HG03097 (cell line): Measurements from ENCODE around the gene DNAH9.
"Not testable (repeated sequence)": the region's sequence is repeated elsewhere in the genome, so short reads cannot be mapped to it uniquely, and the experiment has no call there.

ENCODE experiments used
- ATAC-seq: cut with Tn5 transposase; IDR thresholded peaks from one replicate; pipeline ENCODE4 v1.9.1; 2021; ENCODE audit not compliant: unreplicated experiment, low FRiP score

The DNAH9 gene

GRCh38 chr17:11896199-11896598 lies 297.9 kb downstream of the DNAH9 start:
- ATAC-seq = no peak

DNA sequence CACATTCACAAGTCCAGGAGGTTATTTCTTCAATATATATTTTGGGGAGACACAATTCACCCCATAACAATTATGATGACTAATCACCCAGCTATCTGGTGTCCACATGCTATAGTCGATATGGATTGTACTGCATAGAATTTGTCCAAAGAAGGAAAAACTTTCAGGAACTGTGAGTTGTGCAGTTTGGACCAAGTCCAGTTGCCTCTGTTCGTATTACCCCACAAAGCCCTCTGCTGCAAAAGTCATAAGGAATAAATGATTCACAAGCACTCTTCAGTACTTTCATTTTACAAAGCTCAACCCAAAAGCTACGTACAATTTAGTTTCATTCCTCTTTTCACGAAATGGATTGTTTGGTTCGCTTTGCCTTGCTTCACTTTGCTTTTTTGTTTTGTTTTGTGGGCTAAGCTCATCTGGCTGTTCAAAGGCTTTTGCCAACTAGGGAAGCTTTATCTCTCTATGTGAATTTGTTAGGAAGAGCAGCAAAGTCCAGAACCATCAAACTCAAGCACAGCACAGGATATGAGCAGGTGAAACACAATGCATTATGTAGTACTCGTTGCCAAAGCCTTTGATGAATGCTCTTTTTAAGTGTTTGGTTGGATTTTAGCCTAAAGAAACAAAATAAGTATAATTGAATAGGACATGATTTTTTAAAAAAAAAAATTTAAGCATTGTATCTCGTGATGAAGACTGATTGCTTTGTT lies 300.4 kb downstream of the DNAH9 start:
- no peak for ATAC-seq

DNA sequence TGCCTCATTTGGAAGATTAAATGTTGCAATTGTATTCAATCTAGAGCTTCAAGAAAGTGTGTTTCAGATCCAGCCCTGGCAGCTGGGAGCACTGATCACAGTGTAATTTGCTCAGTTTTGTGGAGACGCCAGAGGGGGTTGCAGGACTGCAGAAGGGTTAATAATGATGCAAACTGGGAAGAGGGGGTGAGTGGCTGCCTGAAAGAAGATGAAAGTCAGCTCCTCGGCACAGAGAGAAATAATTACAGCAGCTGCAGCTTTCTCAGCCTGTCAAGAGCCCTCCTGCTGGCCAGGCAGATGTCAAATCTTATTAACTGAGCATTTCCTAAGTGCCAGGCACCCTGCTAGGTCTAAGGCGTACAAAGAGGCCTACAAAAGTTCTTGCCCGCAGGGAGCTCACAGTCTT lies 301.3 kb downstream of the DNAH9 start:
- ATAC-seq = no peak

DNA sequence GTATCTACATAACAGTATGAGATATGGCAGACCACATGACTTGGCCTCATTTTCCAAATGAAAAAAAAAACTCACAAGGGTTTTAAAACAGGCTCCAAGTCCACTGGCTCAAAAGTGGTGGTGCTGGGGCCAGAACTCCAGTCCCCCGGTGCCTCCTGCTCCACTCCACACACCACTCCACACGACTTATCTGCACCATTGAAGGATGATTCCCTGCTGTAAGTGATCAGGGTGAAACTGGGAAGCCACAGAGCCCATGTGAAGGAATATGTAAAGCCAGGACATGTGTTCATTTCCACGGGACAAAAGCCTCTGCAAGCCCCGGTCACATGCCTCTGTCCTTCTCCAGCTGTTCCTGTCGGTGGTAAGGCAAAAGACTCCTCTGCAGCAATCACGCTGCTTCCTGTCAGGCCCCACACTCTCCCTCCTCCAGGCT lies 301.8 kb downstream of the DNAH9 start:
- no peak for ATAC-seq

- ATAC-seq = no peak
Measured at GRCh38 chr17:11900655-11901054, 302.4 kb downstream of the DNAH9 start.

GRCh38 chr17:11901931-11902330 lies 303.7 kb downstream of the DNAH9 start:
- no peak for ATAC-seq

GRCh38 chr17:11908711-11909146 lies 310.5 kb downstream of the DNAH9 start:
- no peak for ATAC-seq

DNA sequence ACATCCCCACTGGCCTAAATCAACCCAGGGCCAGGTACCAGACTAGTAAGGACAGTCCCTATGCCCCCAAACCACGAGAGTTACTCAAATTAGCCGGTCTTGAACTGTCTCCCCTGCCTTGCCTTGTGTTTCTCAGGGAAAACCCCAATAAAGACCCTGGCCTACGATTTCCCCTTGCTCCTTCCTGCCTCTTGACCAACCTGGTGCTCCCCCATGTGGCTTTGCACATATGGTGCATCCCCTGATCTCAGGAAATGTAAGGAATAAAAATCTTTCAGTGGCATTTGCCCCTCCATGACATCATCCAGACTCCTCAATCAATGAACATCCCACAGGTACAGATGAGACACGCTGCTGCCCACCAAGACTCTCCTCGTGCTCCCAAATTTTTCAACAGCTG lies 311.1 kb downstream of the DNAH9 start:
- no peak for ATAC-seq

GRCh38 chr17:11916091-11916490 lies 317.8 kb downstream of the DNAH9 start:
- ATAC-seq = no peak

DNA sequence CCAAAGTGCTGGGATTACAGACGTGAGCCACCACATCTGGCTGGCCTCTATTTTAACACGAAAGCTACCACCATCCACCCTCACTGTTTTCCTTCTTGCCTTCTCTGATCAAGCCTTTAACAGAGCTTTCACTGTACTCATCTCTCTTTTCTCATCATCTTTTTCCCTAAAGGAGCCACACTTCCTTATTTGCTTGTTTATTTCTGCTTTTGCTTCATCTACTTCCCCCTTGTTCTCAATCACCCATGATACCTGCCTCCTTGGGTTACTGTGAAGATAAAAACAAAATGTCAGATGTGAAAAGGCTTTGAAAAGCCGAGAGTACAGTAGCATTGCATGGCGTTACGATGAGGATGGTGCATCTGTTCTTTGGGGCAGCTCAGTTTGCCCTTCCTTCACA lies 319.1 kb downstream of the DNAH9 start:
- no peak for ATAC-seq

- ATAC-seq = no peak
Measured at GRCh38 chr17:11921296-11921695, 323.0 kb downstream of the DNAH9 start.

DNA sequence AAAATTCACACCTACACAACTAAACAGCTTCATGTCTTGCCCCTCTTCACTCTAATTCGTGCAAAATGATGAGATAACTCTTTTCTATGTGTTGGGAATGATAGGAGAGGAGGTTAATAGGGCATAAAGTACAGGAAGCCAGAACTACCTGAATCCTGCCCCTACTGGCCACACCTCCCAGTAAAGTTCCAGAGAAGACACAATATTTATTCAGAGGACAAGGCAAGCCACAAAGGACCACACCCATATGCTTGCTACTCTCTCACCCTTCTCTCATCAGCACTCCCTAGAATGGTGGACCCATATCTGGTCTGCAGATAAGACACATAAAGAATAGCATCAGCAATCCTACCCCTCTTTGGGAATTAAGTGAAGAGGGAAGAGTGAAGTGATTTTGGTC lies 324.4 kb downstream of the DNAH9 start:
- no peak for ATAC-seq

DNA sequence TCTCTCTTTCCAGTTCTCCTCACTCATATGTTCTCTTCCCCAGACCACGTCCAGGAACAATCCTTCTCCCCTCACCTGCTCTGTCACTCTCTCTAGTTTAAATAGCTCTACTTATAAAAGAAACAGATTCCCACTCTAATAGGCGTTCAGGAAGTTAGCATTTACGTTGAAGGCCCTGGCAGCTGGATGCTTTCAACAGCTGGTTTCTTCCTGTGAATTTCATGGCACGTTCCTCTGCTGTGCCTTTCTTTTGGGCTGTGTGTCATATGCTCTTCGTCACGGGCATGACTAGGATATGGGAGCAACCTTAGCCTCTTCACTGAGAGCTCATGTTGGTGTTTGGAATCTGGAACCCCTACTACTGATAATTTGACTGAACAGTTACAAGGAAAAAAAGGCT lies 325.8 kb downstream of the DNAH9 start:
- no peak for ATAC-seq

- no peak for ATAC-seq
Measured at GRCh38 chr17:11925262-11926021, 327.2 kb downstream of the DNAH9 start.

DNA sequence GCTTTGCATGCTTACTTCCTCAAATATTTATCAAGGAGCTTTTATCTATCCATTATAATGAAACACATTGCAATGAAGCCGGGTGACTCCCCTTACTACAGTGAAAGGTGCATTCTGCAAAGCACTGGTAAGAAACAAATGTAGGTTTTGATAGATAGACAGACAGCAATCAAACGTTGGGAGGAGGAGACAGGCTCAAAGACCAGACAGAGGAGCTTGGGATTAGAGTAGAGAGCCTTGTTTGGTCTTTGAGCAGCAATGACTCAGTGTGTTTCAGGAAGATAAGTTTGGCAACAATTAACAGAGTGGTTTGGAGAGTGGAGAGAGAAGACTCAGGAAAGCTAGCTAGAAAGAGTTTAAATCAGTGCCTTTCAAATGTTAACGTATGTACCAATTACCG lies 330.2 kb downstream of the DNAH9 start:
- no peak for ATAC-seq

DNA sequence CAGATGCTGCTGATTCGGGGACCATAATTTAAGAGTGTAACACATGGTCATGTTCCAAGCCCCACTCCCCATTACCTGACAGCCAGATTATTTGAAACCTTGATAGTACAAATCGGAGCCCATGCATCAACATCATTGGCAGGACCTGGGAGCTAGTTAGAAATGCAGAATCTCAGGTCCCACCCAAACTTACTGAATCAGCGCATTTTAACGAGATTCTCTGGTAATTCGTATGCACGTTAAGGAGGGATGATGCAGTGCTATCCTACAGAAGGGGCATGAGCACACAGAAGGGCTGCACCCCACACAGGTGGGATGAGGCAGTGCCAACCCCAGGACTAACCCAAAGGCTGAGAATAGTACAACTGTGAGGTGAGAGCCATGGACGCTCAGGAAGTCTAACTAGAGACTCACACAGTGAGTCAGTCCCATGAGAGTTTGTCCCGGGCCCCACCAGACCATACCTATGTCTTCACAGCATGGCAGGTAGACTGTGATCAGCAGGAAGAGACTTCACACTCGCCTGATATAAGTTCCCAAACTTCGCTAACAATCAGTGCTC lies 334.1 kb downstream of the DNAH9 start:
- no peak for ATAC-seq

- no peak for ATAC-seq
Measured at GRCh38 chr17:11935734-11936406, 337.6 kb downstream of the DNAH9 start.

GRCh38 chr17:11940904-11941303 lies 342.6 kb downstream of the DNAH9 start:
- no peak for ATAC-seq

DNA sequence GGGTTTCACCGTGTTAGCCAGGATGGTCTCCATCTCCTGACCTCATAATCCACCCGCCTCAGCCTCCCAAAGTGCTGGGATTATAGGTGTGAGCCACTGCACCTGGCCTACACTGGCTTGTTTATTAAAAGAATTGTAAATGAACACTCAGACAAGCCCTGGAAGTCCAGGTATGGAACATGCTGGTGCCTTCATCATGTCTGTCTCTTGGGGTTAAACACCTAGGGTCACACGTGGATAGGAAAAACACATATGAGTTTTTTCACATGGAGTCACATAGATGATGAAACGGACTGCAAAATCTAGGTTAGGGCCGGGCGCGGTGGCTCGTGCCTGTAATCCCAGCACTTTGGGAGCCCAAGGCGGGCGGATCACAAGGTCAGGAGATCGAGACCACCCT lies 344.8 kb downstream of the DNAH9 start:
- not testable (repeated sequence) for ATAC-seq

DNA sequence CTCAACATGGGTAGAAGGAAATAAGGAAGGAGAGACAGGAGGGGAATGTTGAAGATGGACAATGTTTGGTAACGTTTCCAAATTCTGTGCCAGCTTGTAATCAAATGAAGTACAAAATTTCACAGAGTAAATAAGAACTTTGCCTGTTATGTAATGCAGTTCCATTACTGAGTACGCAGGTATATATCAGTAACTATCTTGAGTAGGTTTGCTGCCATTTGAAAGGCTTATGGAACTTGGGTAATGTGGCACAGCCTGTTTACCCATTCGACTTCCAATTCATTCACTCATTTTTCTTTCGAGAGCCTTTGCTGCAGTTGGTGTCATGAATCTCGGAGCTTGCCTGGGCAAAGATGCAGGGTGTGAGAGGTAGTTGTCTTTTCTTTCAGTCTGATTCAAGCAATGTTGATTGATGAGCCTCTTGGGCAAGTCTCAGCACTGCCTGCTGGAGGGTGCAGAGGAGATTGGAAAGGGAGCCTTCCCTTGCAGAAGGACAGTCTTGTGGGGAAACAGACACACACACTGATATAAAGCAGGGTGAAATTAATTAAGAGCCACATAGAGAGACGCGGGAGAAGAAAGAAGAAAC lies 345.6 kb downstream of the DNAH9 start:
- ATAC-seq = no peak

DNA sequence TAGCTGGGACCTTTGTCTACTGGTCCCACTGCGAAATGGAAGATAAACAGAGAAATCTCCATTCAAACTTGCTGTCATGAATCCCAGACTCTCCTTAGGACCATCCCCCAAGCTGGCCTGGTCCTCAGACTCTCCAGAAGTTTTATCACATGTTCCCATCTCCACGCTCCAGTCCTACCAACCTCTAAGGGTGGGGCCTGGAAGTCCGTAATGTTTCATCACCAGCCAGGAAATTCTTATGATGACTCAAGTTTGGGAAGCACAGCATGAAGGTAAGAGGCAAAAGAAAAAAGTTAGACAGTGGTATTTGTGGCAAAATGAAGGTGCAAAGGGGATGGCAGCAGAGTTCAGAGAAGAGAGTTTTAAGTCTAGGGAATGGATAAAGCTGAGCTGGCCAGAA lies 346.3 kb downstream of the DNAH9 start:
- no peak for ATAC-seq
